ENCODE measurements around the gene SNCG.
"Not testable (repeated sequence)": the region's sequence is repeated elsewhere in the genome, so short reads cannot be mapped to it uniquely, and the experiment has no call there.

SNCG gene

GRCh38 chr10:86961481-86962091 is 3.2 kb downstream of the SNCG start:
- DNase-seq = no peak

GRCh38 chr10:86962136-86962980 is 4.0 kb downstream of the SNCG start:
- DNase-seq = no peak

GRCh38 chr10:86962981-86963310 is 4.5 kb downstream of the SNCG start:
- DNase-seq = no peak

GRCh38 chr10:86963341-86963919 is 5.0 kb downstream of the SNCG start:
- no peak for DNase-seq

- no peak for DNase-seq
These were observed 5.9 kb downstream of the SNCG start for GRCh38 chr10:86964061-86964846.

GRCh38 chr10:86964847-86965190 is 6.4 kb downstream of the SNCG start:
- no peak for DNase-seq

GRCh38 chr10:86965986-86966654 is 7.7 kb downstream of the SNCG start:
- no peak for DNase-seq

- no peak for DNase-seq
These were observed 9.1 kb downstream of the SNCG start for GRCh38 chr10:86967481-86967941.

- DNase-seq = no peak
These were observed 10.0 kb downstream of the SNCG start, which contains the start of gene ADIRF for GRCh38 chr10:86968271-86968993. Gene ADIRF, plus strand, starts transcription at chr10:86968482. Its CDS starts 63 bp downstream, at chr10:86968545.

GRCh38 chr10:86968994-86969355 is 10.6 kb downstream of the SNCG start:
- no peak for DNase-seq

GRCh38 chr10:86969421-86970041 is 11.1 kb downstream of the SNCG start:
- no peak for DNase-seq

- no peak for DNase-seq
These were observed 12.0 kb downstream of the SNCG start for GRCh38 chr10:86970162-86970981.

GRCh38 chr10:86970982-86971231 is 12.5 kb downstream of the SNCG start:
- DNase-seq = no peak

GRCh38 chr10:86971232-86971991 is 13.0 kb downstream of the SNCG start:
- DNase-seq = peak; percentile 7

GRCh38 chr10:86972613-86973380 is 14.4 kb downstream of the SNCG start:
- no peak for DNase-seq

GRCh38 chr10:86974484-86974883 is 16.1 kb downstream of the SNCG start:
- no peak for DNase-seq

- DNase-seq = no peak
These were observed 18.1 kb downstream of the SNCG start for GRCh38 chr10:86976362-86977056.

GRCh38 chr10:86978457-86978856 is 20.1 kb downstream of the SNCG start:
- not testable (repeated sequence) for DNase-seq

GRCh38 chr10:86979296-86979818 is 21.0 kb downstream of the SNCG start:
- no peak for DNase-seq

Measured in NCI-H526 treated with DMSO at 0.1 percent for 48 hours (cell line).